ENCODE measurements around the gene SPATS2.
"Not testable (repeated sequence)": the region's sequence is repeated elsewhere in the genome, so short reads cannot be mapped to it uniquely, and the experiment has no call there.

The SPATS2 gene

DNA sequence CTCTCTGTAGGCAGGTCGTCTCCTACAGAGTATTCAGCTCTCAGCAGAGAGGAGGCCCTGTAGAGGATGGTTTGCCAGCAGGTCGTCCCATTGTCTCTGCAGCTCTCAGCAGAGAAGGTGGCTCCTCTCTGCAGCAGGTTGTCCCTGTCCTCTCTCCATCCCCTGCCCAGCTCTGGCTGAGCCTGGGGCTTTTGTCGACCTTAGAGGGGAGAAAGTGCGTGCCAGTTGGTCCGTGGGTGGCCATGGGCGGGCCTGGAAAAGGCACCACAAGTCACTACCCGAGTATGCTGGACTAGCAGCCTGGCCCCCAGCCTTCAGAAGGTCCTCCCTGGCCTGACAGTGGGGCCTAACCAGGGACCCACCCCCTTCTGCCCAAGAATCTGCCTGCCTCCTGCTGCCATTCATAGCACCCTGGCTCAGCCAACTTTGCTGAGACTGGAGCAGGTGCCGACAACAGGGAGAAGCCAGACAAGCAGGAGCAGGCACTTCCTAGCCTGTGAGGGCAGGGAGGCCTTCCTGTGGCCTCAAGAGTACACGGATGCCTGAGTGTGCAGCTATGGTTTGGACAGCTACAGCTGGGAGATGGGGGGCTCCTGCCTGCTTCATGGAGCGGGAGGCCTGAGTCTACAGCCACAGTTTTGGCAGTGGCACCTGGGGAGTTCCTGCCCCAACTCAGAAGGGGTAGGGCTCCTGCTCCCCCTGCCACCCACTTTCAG lies 111.8 kb downstream of the SPATS2 start:
- no peak for DNase-seq

DNA sequence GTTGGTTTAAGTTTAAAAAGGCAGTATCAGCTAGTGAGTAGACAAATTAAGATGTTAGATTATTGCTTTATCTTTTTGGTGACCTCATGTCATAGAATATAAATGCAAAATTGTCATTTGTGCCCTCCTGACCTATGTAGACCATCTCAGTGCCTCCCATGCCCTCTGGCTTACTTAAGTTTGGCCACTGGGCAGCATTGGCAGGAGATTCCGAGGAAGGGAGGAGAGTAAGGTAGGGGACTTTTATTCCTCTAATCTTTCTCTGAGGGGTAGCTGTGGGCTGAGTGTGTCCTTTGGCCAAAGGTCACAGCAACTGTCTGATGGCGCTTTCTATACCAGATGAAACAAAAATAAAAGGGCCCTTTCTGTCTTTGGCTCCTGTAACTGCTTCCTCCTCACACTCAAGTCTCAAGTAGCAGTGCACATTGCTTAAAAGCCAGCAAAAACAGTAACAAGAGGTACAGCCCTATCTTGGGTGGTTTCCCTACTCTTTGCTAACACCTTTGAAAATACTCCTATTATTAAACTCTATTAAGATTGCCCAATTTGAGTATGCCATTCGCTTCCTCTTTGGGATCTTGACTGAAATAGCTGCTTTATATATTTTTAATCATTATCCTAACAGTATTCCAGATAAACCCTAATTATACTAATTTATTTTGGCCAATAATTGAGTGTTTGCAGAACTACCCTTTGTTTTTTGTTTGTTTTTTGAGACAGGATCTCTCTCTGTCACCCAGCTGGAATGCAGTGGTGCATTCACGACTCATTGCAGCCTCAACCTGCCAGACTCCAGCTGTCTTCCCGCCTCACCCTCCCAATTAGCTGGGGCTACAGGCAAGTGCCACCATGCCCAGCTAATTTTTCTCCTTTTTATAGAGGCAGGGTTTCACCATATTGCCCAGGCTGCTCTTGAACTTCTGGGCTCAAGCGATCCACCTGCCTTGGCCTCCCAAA lies 115.1 kb downstream of the SPATS2 start:
- DNase-seq: no peak

DNA sequence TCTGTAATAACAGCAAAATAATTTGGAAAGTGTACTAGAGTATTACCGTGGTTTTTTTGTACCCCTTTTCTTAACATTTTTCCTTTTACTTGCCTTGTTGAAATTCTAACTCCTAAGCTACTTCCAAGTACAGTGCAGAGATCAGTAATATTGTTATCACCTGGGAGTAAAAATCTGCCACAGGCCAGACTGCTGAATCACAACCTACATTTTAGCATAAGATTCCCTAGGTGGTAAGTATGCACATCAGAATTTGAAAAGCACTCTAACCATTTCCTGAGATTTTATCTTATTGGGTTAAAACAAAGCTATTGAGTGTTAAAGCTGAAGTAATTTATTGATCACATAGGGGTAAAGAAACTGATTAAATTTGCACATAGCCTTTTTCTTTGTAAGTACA lies 116.4 kb downstream of the SPATS2 start:
- no peak for DNase-seq

DNA sequence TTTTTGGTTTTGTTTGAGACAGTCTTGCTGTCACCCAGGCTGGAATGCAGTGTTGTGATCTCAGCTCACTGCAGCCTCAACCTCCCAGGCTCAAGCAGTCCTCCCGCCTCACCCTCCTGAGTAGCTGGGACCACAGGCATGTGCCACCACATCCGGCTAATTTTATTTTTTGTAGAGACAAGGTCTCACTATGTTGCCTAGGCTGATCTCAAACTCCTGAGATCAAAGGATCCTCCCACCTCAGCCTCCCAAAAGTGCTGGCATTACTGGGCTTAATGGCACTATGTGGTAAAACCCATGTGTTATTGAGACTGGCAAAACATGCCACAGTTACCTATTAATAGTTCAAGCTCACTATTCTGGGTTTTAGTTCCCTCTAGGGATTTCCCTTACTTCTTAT lies 120.3 kb downstream of the SPATS2 start:
- DNase-seq: no peak

DNA sequence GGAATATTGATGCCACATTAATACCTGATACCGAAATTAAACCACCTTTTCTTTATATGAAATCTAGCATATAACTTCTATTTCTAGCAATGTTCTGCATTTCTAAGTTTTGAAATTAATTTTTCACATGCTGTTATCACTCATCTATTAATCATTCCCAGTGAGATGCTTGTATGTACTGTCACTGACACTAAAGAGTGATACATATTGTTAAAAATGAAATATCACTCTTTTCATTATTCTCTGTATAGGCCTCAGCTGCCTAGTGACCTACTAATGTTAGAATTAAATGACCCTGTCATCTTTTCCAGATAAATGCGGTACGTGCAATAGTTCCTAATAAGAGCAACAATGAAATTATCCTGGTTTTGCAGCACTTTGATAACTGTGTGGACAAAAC lies 121.9 kb downstream of the SPATS2 start:
- no peak for DNase-seq

DNA sequence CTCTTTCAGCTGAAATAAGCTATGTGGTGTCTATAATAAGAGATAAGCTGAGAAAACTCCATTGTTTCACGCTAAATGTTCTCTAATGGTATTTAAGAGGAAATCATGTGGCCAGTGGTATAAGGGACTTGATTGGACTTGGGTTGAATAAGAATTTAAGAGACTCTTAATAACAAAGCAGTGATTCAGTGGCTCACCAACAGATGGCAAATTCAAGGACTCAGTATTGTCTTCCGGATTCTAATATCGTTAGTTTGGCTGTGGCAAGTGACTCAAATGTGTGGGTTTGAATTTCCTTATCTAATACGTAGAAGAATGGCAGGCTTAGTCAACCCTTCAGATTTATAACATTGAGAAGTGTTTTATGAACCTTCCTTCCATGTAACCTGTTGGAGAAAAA lies 122.5 kb downstream of the SPATS2 start:
- DNase-seq: no peak

DNA sequence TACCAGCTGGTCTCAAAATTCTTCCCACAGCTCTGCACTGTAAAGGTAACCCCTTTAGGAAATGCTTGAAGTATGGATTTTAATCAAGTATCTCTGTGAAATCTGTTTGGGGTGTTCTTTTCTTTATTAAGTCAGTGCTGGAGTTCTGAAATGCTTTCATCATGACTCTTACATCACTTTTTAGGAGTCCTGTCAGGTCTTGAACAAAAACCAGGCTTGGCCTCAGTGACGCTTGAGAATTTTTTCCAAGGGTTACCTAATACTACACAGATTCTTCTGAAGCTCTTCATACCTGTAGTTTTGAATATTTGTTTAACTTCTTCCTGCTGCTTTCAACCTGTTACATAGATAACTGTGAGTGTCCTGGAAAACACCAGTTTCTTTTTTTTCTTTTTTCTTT lies 124.6 kb downstream of the SPATS2 start:
- DNase-seq: no peak

DNA sequence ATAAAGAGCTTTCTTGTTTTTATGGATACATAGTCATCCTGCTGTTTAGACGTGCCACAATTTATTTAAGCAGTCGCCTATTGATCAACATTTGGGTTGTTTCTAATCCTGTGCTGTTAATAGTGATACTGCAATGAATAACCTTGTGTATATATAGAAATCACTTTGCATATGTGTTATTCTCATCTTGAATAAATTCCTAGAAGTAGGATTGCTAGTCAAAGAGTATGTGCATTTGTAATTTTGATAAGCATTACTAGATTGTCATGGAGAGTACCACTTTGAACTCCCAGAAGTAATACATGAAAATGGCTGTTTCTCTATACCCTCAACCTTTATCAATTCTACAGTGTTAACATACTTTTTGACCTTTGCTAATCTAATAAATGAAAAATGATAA lies 126.6 kb downstream of the SPATS2 start:
- no peak for DNase-seq

DNA sequence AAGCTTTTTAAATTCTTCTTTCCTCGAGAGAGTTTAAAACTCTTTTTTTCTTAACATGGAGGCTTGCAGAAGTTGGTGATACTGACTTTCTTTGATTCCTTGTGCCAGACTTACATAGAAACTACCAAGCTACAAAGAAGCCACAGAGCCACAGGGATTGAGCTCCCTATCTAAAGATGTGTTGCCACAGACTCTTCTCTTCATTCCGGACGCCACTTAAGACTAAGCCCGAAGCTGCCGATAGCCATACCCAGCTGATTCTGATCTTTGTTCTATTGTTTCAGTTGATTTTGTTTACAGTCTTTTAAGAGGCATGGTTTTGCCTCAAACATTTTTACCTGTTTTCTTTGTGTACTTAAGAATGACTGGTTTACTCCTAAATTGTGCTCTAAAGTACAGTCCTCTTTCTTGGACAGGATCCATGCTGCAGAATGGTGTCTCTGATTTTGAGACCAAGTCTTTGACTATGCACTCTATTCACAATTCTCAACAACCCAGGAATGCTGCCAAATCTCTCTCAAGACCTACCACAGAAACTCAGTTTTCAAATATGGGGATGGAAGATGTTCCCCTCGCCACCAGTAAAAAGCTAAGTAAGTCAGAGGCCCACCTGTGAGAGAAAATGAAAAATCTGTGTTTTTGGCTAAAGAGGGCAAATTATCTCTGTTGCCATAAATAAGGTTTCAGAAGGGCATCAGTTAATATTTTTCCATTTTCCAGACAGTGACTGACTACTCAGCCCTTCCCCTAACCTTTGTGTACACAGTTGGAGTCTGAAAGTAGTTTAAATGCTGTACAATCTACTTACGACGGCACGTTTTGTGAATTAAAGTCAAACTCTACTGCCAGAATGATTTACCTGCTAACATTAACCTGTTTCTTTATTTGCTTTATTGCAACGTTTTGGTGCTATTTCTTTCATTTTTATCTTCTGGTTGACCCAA lies 129.4 kb downstream of the SPATS2 start:
- DNase-seq: no peak

DNA sequence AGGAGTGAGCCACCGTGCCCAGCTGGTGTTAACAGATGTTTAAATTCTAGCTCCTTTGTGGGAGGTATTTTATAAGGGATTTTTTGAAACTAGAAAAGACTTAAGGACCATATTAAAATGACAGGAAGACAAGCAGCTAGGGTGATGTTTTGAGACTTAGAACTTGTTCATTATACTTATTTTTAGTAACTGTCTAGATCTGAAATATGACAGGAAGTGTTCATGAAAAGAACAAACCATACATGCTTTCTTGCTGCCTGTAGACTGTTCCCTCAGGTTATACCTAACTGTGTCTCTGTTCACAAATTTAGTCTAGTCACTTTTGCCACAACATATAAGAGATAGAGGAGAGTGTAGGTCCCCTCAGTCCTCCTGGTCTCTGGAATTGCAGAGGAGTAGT lies 134.6 kb downstream of the SPATS2 start:
- no peak for DNase-seq

DNA sequence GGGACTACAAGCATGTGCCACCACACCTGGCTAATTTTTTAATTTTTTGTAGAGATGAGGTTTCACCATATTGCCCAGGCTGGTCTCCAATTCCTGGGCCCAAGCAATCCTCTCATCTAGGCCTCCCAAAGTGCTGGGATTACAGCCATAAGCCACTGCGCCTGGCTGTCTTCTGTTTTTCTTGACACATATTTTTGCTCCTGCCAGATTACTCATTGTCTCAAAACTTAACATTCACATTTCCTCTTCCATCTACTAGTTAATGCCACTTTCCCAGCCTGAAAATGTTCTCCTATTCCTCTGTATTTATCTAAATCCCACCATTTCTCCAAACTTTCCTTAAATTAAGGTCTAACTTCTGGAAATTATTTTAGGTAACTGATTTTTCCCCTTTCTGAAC lies 135.3 kb downstream of the SPATS2 start:
- no peak for DNase-seq

DNA sequence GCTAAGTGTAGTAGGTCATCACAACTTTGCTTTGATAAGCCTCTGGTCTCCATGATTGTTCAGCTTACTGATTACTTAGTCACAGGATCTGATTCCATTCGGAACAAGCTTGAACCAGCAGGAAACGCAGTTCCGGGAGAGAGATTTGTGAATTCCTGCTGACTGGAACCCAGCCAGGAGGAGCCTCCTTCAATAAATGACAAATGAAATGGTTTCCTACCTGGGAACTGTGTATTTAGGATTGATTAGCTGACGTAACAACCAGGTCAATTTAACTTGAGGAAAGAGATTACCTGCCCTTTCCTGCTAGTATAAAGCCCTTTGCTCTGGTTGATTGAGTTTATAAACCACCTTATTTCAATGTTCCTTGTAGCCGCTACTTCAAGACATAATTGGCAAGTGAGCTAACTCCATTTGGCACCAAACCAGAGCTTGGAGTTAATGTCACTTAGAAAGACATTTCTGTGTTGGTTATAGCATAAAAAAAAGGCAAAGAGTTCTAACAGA lies 136.5 kb downstream of the SPATS2 start:
- DNase-seq: no peak

DNA sequence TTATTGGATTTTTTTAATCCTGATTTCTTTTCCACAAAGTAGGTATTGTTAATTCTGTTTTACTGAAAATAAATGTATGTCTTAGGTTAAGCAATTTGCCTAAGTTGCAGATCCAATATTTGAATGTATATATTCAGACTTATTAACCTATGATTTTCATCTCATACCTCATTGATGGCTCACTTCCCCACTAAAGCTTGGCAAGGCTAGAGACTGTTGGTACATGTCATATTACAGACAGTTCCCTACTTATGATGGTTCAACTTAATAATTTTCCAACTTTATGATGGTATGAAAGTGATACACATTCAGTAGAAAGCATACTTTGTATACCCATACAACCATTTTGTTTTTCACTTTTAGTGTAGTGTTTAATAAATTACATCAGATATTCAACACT lies 138.4 kb downstream of the SPATS2 start:
- no peak for DNase-seq

DNA sequence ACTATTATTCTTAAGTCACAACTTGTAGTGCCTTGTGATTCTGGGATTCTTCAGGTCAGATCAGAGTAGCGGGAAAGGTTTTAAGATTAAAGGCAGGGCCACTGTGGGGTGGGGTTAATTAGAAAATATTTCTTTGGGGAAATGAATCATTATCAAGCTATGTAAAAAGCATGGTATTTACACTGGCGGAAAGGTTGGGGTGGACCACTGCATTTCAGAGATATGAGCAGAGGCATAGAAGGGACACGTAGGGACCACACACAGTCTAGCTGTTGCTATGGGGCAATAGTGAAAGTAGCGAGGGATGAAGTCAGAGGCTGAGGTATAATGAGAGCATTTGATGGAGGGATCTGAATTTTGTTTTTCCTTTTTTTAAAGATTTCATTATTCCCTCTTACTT lies 139.9 kb downstream of the SPATS2 start:
- DNase-seq: no peak

DNA sequence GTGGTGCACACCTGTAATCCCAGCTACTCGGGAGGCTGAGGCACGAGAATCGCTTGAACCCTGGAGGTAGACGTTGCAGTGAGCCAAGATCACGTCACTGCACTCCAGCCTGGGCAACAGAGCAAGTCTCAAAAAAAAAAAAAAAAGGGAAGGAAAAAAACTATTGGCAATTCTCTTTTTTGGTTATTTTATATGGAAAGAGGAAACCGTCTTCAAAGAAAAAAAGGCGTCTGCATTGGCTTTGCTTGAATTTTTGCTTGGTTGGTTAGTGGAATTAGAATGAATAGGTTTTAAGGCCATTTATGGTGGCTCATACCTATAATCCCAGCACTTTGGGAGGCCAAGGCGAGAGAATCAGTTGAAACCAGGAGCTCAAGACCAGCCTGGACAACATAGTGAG lies 142.4 kb downstream of the SPATS2 start:
- not testable (repeated sequence) for DNase-seq

DNA sequence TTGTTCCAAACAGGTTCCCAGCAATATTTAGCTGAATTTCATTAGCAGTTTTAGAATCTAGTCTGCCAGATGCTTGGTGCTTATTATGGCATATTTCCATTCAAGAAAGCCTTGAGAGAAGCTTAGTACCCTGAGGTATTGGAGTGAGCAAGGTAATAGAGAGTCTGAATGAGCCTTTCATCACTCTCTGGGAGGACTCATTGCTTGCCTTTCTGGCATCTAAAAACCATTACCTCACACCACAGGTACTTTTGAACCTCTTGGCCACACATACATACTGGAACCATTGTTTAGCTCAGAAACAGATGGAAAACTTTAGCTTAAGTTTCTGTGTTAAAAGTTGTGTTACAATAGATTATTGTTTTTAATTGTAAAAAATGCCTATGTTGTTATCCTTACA lies 144.1 kb downstream of the SPATS2 start:
- no peak for DNase-seq

DNA sequence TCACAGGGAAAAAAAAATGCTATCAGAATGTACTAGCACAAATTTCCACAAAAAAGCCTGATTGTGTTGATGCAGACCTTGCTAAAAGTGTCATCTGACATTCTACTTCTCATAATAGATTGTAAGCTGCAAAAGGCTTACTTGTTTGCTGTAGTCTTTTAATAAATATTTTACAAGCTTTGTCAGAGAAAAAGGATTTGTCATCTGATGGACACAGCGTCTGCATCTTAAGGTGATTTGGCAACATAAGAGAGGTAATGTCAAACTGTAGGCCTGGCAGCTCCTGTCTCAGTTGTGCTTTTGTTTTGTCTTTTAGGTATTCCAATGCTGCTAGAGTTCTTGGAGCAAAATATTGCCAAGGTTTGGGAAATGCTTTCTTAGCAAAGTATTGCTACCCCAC lies 145.3 kb downstream of the SPATS2 start:
- DNase-seq: no peak

DNA sequence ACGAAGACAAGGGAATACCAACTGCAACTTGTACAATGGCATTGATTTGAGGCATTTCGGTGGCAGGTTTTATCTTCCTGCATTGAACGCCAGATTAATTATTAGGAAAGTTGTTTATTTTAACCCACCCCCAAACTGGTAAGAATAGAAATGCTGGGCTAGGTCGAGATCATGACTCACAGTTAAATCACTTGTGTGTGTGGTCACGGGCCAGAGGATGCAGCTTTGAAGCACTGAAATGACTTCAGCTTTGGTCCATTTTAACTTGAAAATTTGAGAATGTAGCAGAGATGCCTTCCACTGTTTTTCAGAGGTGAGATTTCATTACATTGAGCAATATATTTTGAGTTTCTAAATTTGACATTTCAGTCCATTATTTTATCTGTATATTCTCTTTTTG lies 148.0 kb downstream of the SPATS2 start:
- DNase-seq: no peak

DNA sequence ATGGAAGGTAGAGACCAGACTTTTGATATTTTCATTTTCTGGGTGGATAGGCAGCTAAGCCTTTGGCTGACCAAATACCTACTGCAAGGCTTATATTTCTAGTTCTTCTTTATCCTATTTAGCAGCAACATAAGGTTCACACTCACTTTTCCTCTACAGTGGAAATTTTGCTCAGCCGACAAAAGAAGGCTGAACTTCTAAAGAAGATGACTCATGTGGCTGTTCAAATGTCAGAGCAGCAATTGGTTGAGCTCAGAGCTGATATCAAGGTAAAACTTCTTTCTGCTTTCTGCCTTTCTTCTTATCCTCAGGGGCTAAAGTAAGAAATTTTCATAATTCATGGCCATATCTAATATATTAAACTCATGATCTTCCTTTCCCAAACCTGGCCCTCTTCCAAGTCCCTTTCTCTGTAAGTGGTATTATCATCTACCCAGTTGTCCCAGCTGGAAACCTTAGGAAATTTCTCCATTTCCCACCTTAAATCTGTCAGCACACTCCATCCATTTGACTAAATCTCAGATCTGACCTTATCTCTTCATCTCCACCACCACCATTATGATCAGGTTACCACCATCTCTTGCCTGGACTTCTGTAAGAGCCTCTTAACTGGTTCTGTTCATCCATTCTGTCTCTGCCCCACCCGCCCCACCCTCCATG lies 151.8 kb downstream of the SPATS2 start:
- no peak for DNase-seq

DNA sequence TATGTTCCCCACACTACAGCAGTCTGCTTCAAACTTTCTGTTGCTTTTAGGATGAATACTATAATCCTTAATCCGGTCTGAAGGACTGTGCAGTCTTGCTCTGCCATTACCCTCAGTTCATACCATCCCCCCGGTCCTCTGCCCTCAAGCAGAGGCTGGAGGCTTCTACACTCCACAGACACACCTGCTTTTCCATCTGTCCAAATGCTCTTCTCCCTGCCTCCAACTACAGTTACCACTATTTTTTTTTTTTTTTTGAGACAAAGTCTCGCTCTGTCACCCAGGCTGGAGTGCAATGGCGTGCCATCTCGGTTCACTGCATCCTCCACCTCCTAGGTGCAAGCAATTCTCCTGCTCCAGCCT lies 152.3 kb downstream of the SPATS2 start:
- DNase-seq: no peak

DNA sequence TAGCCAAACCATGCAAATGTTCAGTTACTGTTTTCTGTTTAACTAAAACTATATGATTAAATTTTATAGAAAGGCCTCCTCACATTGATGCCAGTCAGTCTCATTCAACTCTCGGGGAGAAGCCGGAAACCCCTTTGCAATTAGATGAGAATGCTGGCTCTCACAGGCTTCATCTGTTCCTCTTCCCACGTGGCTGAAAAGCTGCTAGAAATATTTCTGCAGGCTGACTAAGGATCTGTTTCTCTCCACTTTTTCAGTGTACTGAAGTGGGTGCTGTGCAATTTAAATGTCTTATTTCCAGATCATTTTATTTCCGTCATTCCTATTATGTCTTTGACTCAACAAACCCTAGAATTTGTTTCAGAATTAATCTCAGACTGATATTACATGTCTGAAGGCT lies 154.1 kb downstream of the SPATS2 start:
- DNase-seq: no peak

DNA sequence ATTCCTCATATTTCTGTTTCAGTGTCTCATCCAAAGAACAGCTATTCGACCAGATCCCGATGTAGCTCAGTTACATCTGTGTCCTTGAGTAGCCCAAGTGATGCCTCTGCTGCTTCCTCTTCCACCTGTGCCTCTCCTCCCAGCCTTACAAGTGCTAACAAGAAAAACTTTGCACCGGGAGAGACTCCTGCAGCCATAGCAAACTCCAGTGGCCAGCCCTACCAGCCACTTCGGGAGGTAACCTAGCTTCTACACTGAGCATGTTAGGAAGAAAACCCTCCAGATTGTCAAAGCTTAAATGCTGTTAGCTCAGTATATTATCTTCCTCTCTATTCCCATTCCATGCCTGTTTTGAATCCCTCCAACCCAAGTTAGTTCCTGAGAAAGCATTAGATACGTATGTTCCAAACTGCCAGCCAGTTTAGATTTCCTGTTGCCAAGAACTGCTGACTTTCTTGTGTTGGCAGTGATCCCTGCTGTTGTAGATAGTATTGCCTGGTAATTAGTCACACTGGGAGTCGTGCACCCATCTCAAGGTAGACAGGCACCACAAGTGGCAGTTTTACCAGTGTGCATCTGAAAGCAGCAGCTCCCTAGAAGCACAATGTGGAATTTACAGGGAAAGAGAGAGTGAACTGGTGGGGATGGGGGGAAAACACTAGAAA lies 157.5 kb downstream of the SPATS2 start:
- no peak for DNase-seq
